GM19025 (cell line): ENCODE results near the gene SART3.
A peak's percentile ranks its signal among the peaks of the same experiment; 100 is the strongest.
"Not testable (repeated sequence)": the region's sequence is repeated elsewhere in the genome, so short reads cannot be mapped to it uniquely, and the experiment has no call there.

Experiments used
- ATAC-seq: cut with Tn5 transposase; IDR thresholded peaks from one replicate; pipeline ENCODE4 v1.9.1; 2021; ENCODE audit warnings: mild to moderate bottlenecking, low read depth, moderate library complexity; ENCODE audit not compliant: unreplicated experiment

The SART3 gene

DNA sequence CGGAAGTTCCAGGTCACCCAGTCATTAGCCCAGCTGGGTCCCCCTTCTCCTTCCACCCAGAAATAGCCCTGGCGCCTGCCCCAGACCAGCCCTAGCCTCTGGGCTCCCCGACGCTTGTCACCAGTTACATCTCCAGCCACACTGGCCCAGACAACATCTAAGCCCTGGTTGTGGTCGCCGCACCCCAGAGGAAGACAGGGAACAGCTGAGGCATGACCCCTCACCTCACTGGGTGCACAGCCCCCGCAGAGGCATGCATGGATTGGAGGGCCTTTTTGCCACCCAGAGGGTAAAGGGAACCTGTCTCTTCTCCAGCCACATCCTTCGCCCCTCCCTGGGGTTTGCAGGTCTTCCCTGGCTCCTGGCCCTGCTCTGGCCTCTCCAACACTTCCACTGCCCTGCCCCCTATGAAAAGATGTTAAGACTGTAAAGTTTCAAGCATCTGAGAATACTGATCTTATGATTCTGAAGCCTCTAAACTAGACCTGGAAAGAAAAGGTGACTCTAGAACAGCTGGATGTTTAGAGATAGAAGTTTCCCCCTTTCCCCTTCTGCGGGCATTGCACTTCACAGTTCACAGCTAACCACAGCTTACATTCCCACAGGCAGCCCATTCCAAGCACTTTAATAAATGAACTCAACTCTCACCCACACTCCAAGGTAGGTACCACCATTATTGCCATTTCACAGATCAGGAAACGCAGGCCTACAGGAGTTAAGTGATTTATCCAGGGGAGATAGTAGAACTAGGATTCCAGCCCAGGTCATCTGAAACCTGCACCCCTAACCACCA lies 22.2 kb upstream of the SART3 start:
- no peak for ATAC-seq

DNA sequence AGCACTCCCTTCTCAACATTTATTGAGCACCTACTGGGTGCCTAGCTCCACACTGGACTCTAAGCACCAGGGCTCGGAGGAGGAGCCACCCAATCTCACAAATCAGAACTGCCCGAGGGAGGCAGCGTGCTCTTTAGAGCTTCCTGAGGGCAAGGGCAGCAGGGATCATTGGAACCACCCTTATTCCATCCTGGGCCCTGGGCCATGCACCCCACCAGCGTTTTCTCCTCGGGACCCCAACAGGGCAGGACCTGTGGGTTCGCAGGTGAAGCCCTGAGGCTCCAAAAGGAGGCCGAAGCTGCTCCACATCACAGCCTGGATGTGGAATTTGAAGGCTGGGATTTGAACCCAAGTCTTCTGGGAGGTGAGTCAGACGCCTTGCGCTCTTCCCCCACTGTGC lies 21.5 kb upstream of the SART3 start:
- no peak for ATAC-seq

DNA sequence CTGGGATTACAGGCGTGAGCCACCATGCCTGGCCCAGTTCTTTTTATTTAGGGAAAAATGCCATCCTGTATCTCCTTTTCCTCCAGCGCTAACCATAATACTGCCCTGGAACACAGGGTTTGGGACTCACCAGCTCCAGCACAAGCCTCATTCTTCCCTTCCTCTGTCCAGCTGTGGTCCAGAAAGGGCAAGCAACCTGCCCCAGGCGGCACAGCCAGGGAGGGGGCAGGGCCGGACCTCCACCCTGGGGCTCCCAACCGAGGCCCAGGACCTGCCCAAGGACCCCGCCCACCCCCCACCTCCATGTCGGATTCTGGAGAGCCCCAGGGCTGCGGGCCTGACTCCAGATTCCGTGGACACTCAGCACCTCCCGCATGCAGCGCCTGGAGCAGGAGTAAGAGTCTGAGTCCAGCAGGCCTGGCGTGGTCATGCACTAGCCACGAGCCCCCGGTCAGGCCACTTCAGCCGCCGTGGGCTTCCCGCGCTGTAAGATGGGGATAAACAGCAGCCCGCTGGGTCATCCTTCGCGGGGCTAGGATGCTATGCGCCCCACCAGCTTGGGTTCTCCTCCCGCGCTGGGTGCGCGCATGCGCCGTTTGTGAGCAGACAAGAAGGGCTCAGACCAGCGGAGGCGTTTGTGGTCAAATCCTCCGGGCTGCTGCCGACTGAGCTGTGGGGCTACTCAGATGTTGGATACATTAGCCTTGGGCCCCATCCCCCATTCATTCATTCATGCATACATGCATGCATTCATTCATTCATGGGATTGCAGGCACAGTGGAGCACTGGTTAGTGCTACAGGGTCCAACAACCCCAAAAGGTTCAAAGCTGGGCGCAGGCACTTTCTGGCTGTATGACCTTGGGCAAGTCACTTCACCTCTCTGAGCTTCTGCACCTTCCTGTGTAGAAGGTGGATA lies 20.6 kb upstream of the SART3 start:
- ATAC-seq, result no peak

DNA sequence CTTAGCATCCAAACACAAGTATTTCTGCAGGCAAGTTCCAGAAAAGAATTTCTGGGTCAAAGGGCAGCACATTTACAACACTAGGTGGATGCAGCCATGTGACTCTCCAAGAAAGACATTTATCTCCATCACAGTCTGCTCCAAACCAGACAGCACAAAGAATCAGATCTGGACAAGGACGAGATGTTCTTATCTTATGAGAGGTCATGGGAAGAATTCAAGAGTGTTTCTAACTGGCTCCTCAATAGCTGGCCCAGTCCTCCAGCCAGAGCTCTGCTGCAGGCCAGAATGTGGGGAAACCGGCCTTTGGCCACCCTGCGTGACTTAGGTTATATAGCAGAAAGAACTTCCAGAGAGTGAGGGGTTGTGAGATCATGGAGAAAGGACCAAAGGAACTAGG lies 19.6 kb upstream of the SART3 start:
- ATAC-seq, result no peak

DNA sequence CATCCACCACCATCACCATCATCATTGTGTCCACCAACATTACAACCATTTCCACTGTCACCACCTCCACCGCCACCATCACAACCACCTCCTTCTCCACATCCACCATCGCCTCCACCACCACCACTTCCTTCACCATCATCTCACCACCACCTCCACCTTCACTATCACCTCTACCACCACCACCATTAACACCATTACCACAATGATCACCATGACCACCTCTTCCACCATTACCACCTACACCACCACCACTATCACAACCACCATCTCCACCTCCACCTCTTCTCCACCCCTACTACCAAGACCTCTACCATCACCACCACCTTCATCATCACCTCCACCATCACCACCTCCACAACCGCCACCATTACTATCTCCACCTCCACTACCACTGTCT lies 17.8 kb upstream of the SART3 start:
- no peak for ATAC-seq

DNA sequence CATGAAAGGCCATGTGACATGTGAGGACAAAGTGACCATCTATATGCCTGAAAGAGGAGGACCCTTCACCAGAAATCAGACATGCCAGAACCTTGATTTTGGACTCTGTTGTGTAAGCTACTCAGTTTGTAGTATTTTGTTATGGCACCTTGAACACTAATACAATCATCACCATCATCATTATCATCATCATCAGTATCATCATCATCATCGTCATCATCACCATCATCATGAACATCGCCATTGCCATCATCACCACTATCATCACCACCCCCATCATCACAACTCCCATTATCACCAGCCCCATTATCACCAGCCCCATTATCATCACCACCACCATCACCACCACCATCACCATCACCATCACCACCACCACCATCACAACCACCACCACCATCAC lies 17.3 kb upstream of the SART3 start:
- ATAC-seq, result no peak

DNA sequence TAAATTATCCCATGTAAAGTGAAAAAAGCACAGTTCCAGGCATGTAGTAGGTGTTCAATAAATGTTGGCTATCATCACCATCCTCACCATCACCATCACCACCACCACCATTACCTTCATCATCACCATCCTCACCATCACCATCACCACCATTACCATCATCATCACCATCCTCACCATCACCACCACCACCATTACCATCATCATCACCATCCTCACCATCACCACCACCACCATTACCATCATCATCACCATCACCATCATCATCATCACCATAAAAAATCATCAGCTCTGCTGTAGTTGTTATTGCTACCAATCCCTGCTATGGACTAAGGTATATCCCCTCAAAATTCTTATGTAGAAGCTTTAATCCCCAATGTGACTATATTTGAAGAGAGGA lies 16.5 kb upstream of the SART3 start:
- no peak for ATAC-seq

DNA sequence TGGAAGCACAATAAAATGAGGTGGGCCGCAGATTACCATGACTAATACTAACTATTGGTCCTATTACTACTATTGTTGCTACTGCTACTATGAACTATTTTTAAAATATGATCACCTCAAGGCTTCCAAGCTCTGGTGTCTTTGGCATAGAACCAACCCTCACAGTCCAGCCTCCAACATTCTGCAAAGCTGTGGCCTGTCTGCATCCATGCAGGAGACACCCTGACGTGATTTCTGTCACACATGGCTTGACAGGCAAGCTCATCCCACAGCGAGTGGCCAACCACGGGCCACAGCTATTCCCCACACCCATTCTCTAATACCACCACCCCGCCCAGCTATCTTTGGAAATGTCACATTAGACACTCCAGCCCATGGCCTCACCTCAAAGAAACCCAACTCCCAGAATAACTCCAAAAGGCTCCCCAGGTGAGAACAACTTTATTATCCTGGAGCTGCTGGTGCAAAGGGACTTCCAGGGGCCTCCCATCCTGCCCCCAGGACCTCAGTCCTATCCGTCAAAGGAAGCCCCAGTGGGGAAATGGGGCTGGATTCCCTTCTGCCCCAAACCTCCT lies 15.8 kb upstream of the SART3 start:
- no peak for ATAC-seq

DNA sequence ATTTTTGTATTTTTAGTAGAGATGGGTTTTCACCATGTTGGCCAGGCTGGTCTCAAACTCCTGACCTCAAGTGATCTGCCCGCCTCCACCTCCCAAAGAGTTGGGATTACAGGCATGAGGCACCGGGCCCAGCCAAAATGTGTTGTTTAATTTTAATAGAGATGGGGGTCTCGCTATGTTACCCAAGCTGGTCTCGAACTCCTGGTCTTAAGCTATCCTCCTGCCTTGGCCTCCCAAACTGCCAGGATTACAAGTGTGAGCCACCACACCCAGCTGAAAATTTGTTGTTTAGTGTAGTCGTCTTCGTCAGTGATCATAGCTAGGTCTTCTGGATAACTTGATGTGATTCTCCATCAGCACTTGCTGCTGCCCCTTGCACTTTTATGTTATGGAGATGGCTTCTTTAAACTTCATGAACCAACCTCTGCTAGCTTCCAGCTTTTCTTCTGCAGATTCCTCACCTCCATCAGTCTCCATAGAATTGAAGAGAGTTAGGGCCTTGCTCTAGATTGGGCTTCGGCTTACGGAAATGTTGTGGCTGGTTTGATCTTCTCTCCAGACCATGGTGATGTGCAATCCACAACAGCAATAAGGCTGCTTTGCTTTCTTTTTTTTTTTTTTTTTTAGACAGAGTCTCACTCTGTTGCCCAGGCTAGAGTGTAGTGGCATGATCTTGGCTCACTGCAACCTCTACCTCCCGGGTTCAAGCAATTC lies 14.4 kb upstream of the SART3 start:
- ATAC-seq, result no peak

DNA sequence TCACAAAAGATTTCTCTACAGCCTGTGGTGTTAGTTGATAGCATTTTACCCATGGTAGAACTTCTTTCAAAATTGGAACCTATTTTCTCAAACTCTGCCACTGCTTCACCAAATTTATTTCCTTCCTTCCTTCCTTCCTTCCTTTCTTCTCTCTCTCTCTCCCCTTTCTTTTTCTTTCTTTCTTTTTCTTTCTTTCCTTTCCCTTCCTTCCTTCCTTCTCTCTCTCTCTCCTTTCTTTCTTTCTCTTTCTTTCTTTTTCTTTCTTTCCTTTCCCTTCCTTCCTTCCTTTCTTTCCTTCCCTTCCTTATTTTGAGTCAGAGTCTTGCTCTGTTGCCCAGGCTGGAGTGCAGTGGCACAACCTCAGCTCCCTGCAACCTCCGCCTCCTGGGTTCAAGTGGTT lies 13.3 kb upstream of the SART3 start:
- ATAC-seq, result not testable (repeated sequence)

DNA sequence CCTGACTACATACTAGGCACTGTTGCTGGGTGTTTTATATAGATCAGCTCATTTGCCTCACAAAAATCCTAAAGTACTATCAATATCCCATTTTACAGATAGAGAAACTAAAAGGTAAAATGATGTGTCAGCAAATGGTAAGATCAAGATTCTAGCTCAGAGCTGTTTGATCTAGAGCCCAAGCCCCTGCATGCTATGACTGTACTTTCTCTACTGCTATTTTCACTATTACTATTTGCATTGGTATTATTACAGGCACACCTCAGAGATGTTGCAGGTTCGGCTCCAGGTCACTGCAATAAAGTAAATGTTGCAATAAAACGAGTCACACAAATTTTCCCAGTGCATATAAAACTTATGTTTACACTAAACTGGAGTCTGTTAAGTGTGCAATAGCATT lies 12.3 kb upstream of the SART3 start:
- no peak for ATAC-seq

DNA sequence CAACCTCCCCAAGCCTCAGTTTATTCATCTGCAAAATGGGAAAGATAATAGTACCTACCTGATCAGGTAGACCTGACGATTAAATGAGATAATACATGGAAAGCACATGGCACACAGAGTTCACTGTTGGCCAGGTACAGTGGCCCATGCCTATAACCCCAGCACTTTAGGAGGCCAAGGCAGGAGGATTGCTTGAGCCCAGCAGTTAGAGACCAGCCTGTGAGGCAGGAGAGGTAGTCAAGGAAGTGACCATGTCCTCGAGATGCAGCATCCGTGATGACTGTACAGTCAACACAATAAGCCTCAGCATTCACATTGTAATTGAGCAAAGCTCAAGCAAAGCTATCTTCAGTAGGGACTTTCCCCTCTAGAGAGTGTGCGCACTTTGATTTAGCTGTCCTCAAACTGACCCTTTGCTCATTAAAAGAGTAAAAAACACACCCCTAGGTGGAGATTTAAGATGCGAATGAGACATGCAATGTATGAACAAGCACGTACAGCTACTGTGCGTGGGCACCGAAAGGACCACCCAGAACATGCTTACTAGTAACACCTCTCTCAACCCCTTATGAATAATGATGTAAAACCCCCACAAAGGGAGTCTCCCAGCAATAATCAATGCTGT lies 11.3 kb upstream of the SART3 start:
- peak; percentile 33 for ATAC-seq

DNA sequence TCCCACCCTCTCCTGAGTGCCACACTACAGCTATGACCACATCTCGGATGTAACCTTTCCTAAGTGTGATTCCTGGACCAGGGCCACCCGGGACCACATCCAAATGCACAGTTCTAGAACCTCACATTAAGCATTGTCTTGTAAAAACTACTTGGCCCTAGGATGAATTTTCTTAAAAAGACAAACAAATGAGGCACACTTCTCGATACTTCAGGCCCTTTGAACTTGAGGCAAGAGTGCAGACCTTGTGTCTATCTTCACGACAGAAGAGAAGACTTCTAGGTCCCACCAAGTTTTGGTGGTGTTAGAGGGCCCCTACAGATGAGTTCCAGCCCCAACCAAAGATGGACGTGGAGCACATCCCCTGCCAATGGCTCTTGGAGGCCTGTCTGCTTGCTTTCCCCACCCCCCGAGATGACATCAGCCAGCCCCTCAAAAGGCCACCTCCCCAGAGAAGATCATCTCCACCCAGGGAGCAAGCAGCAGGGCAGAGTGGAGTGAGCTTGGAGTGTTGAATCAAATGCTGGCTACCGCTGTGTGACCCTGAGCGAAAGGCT lies 10.7 kb upstream of the SART3 start:
- ATAC-seq, result no peak

DNA sequence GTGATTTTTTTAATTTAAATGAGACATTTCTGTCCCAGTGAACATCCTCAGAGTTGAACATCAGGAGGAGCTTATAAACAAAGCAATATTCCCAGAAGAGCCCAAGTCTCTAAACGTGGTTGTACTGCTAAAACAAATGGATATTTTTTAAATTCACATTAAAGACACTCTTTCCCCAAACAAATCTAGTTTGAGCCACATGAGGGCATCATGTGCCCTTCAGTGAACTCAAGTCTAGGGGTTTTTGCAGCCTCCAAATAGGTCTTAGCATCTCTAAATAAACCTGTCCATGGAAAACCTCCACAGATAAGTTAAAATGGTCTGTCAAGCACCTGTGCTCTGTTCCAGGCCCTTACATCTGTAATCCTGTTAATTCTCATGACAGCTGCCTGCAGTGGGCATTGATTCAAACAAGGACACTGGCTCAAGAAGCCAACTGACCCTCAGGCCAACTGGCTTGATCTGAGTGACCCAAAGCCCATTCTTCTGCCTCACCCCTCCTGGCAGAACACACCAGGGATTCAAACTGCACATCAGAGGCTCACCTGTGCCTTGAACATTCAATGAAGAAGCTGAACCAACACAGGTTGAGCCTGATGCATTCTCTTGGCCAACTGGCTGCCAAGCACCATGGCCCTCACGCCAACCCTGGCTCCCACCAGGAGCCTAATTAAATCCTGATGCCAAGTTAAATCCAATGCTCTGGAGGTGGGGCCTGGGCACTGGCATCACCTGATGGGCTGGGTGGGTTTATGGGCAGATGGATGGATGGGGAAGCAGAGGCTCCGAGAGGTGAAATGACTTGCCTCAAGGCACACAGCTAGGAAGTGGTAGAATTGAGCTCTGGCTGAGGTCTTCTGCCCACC lies 10.0 kb upstream of the SART3 start:
- ATAC-seq, result no peak

DNA sequence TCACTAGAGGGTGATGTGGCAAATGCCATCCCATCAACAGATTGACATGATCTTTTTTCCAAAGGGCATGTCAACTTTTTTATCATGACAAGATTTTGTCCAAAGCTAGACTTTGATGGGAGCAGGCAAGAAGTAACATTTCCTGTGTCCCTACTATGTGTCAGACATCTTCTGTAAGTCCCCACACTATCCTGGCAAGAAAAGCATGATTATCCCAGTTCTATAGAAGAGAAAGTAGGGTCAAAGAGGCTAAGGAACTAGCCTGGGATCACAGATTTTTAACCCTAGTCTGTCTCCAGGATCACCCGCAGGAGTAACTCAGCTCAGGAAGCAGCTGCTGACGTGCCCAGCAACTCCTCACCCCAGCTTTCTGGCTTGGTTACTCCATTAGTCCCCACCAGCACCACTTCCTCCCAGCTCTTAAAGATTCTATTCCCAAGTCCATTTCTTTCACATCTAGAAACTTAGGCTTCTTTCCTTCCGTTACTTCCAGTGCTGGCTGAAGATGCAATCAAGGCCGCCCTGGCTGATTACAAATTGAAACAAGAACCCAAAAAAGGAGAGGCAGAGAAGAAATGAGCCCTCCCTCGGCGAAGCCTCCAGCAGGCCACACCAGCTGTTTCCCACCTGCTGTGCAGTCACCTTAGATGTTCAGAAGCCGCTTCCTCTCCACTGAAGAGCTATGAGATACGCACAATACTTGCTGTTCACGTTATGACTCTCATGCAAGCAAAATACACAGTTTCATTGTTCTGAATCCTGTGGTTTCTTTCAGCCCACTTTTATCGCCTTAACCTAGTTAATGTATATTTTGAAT lies 7.6 kb upstream of the SART3 start:
- peak; percentile 59 for ATAC-seq

DNA sequence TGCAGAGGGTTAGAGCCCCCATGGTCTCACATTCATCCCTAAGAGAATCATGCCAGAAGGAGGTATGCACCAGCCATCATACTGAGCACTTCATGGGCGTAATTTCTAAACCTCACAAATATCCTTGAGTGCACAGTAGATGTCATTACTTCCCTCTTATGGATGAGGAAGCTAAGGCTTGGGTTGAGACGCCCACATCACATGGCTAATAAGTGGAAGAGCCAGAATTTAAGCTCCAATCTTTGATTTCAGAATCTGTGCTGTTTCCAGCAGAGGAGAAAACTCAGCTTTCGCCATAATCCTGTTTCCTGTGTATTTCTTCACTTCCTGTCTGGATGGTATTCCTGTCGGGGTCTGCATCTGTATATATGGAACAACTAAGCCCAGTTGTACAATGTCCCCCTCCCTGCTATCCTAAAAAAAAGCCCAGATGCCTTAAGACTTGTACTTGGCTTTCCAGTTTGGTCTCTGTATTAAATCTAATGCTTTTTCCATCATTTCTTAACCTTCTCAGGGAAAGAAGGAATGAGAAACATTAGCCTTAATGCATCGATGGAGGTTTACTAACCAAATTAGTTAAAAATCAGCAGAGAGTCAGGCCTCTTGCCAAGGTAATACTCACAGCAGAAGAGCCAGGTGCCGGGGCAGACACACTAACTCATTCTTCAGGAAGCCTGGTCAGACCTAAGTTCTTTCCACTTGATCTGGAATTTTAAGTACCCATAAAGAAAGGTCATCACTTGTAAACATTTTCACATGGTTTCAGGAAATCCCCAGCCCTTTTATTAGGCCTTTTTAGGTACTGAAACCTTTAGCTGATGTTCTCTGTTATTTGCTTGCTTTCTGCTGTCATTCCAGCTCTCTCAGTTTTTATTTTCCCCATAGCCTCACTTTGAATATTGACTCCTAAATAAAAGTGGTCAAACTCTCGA lies 6.7 kb upstream of the SART3 start:
- ATAC-seq, result no peak

DNA sequence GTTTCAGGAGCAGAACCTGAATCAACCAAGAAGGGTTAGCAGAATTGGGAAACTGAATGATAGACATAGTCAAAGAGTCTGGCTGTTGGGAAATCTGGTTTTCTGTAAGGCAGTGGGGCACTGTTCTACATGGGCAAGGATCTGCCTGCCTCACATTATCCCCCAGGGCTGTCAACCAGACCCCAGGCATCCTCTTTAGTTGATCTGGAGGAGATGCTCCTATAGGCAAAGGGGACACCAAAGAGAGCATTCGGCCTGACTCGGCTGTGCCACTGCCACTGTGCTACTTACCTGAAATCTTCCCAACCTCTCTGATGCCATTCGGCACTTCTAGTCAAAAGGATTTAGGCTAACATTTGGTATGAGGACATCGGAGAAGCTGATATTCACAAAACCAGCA lies 5.5 kb upstream of the SART3 start:
- no peak for ATAC-seq
